ENCODE results near the gene EGF.
A peak's percentile ranks its signal among the peaks of the same experiment; 100 is the strongest.

DNA sequence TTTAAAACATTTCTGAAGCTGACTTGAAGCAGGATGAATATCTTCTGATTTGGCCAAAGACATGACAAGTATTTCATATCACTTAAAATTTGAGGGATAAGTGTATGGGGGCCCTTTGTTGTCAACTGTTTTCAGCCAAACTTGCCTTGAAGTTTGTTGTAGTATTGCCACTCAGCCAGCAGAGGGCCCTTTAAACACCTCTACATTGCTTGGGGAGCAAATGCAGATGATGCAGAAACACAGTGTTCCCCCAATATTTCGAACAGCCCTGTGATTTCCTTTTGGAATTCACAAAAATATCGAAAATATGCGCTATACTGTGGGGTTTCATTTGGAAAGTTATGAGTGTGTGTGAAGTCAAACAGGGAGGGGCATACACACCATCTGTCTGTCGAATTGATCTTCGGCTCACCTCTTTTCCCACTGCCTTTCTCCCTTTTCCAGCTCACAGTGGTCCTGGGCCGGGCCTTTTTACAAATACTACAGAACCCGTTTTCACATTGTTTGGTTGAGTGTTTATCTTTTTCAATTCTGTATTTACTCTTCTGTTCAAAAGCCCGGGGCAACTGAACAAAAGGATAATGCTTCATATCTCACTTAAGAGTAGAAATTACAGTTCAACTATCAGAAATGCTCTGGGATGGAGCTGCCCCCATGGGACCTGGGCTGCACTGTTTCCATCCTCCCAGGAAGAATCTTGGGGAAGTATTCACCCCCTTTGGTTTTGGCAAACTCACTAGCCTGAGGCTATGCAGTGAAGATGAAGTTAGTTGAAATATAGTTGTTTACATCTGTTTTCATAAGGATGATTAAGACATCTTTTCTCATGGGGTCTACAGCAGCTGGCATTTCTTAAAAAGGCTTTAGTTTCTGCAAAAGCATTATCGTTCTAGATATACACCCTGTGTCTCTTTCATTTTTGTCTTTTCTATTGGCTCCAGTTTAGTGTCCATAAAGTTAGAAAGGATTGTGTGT lies 137.6 kb downstream of the EGF start:
- no peak for TF ChIP-seq POLR2A (IDR thresholded peaks at IDR 0.05)
- TF ChIP-seq CTCF (IDR thresholded peaks at IDR 0.05) = peak; percentile 55 to 84 (median 76)

All from heart left ventricle (tissue), 13 donors.